ENCODE measurements around the gene STN1.

Gene STN1

DNA sequence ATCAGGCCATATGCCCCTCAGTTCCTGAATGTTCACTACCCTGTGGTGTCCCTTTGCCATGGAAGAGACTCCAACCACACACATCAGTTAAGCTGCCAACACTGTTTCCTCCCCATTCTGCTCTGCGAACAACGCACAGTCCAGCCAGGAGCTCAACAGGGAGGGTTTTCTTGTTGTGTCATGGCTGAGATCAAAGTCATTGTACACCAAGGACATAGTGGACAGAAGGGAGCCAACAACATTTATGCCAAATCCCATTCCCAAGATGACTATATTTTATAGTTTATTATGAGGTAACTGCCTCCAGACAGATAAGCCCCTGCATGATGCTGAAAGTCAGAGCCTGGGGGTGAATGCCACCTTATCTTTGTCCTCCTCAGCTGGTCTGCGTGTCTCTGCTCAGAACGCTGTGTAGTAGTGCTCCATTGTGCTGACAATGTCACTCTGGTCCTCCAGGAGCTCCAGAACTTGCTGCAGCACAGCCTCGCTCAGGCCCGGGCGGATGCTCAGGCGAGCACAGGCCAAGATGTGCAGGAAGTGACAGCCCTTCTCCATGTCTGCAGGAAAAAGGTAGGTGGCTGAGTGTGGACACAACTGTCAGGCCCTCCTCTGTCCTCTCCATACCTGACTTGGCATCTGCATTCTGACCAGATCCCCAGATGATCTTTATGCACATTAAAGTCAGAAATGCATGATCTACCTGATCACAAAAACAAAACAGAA, 35.5 kb downstream of the STN1 start:
- TF ChIP-seq, protein P1, sequence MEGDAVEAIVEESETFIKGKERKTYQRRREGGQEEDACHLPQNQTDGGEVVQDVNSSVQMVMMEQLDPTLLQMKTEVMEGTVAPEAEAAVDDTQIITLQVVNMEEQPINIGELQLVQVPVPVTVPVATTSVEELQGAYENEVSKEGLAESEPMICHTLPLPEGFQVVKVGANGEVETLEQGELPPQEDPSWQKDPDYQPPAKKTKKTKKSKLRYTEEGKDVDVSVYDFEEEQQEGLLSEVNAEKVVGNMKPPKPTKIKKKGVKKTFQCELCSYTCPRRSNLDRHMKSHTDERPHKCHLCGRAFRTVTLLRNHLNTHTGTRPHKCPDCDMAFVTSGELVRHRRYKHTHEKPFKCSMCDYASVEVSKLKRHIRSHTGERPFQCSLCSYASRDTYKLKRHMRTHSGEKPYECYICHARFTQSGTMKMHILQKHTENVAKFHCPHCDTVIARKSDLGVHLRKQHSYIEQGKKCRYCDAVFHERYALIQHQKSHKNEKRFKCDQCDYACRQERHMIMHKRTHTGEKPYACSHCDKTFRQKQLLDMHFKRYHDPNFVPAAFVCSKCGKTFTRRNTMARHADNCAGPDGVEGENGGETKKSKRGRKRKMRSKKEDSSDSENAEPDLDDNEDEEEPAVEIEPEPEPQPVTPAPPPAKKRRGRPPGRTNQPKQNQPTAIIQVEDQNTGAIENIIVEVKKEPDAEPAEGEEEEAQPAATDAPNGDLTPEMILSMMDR (IDR thresholded peaks at IDR 0.05; ENCODE audit: low read length) = no peak
- TF ChIP-seq EZH2 (IDR thresholded peaks at IDR 0.05; ENCODE audit: borderline replicate concordance, low read length) = no peak
- Histone ChIP-seq H3K4me1 (ENCODE audit: insufficient read depth, low read length, severe bottlenecking) (no peaks in the 10 kb centered on the region), H3K4me2 (ENCODE audit: low read length) (no peak overlapping the region), H3K27ac (ENCODE audit: low read depth, low read length, poor library complexity, severe bottlenecking) (no peak overlapping the region), H3K9me2 (ENCODE audit: low read depth, low read length) (no peaks in the 10 kb centered on the region), H2AFZ (ENCODE audit: low read length) (no peak overlapping the region), H3K9ac (ENCODE audit: low read length) (no peak overlapping the region), H3K79me2 (ENCODE audit: insufficient read depth, low read length) (no peaks in the 10 kb centered on the region), H4K20me1 (ENCODE audit: insufficient read depth, low read length) (no peaks in the 10 kb centered on the region), H3K27me3 (ENCODE audit: insufficient read depth, low read length) (no peaks in the 10 kb centered on the region), H3K4me3 (ENCODE audit: low read depth, low read length, poor library complexity, severe bottlenecking) (no peak overlapping the region), H3K36me3 (ENCODE audit: insufficient read depth, low read length) (peaks cover 43% of the 10 kb centered on the region), H3F3A (ENCODE audit: insufficient read depth, low read length) (no peaks in the 10 kb centered on the region), H3K9me3 (ENCODE audit: low read length) (no peaks in the 10 kb centered on the region)

DNA sequence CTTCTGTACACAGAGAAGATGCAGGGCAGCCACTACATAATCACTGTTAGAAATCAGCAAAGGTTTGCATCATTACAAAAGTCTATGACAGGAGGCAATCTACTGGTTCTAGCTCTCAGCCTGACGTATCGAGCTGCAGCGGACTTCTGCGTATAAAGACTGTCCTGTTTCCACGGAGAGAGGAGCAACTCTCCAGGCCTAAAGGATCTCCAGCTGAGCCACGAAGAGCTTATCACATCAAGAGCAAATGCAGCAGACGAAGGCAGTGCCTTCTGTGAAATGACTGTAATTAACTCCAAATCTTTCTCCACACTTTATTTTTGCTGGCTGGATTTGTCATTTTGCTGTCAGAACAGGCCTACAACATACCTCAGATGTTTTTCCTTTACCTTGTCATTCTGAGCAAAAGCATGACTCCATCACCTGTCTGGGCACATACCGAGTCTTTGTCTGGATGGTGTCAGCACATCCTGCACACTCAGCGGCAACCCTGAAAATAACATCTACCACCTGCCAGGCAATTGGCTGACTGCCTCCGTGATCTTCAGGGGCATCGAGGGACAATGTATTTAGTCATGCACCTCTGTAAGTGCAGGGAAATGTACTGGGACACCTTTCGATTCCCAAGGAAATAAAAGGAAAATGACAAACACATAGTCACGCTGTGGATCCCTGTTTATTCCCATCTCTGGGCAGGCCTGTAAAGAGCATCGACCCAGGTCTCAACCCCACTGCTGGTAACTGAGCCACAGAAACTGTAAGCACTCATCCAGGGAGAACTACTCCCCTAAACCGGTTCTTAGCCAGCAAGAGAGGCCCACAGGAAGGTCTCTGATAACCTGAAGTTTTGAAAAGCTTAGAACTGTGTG, 36.3 kb downstream of the STN1 start:
- H3K9me3 ChIP-seq (ENCODE audit: low read length) = no peaks in the 10 kb centered on the region
- TF ChIP-seq, protein P1 (IDR thresholded peaks at IDR 0.05; ENCODE audit: low read length) = no peak
- TF ChIP-seq EZH2 (IDR thresholded peaks at IDR 0.05; ENCODE audit: borderline replicate concordance, low read length) = no peak
- H3K27ac ChIP-seq (ENCODE audit: low read depth, low read length, poor library complexity, severe bottlenecking) = no peak overlapping the region
- H3K9ac ChIP-seq (ENCODE audit: low read length) = no peak overlapping the region
- no peaks in the 10 kb centered on the region for H3K9me2 ChIP-seq (ENCODE audit: low read depth, low read length)
- no peaks in the 10 kb centered on the region for H3F3A ChIP-seq (ENCODE audit: insufficient read depth, low read length)
- H4K20me1 ChIP-seq (ENCODE audit: insufficient read depth, low read length) = no peaks in the 10 kb centered on the region
- H3K27me3 ChIP-seq (ENCODE audit: insufficient read depth, low read length) = no peaks in the 10 kb centered on the region
- H3K36me3 ChIP-seq (ENCODE audit: insufficient read depth, low read length) = peaks cover 37% of the 10 kb centered on the region
- no peaks in the 10 kb centered on the region for H3K79me2 ChIP-seq (ENCODE audit: insufficient read depth, low read length)
- no peak overlapping the region for H3K4me2 ChIP-seq (ENCODE audit: low read length)
- no peak overlapping the region for H3K4me3 ChIP-seq (ENCODE audit: low read depth, low read length, poor library complexity, severe bottlenecking)
- H3K4me1 ChIP-seq (ENCODE audit: insufficient read depth, low read length, severe bottlenecking) = no peaks in the 10 kb centered on the region
- no peak overlapping the region for H2AFZ ChIP-seq (ENCODE audit: low read length)

DNA sequence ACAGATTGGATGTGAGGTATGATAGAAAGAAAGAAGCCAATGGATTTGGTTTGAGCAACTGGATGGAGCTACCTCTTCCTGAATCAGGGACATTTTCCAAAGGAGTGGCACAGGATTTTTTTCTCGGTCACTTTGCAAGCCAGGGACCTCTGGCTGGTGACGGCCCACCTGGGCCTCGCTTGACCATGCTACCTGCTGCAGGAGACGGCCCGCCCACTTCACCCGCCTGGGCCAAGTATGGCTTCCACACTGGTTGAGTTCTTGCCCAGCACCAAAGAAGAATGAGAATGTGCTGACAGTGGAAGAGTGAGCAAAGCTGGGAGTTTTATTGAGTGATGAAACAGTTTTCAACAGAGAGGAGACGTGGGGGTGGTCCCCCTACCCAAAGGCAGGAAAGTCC, 38.2 kb downstream of the STN1 start:
- no peaks in the 10 kb centered on the region for H3F3A ChIP-seq (ENCODE audit: insufficient read depth, low read length)
- H3K4me3 ChIP-seq (ENCODE audit: low read depth, low read length, poor library complexity, severe bottlenecking) = no peak overlapping the region
- no peak overlapping the region for H3K9ac ChIP-seq (ENCODE audit: low read length)
- H3K4me2 ChIP-seq (ENCODE audit: low read length) = no peak overlapping the region
- H3K36me3 ChIP-seq (ENCODE audit: insufficient read depth, low read length) = peaks cover 37% of the 10 kb centered on the region
- H3K79me2 ChIP-seq (ENCODE audit: insufficient read depth, low read length) = no peaks in the 10 kb centered on the region
- no peak overlapping the region for H2AFZ ChIP-seq (ENCODE audit: low read length)
- H3K27me3 ChIP-seq (ENCODE audit: insufficient read depth, low read length) = no peaks in the 10 kb centered on the region
- H3K9me2 ChIP-seq (ENCODE audit: low read depth, low read length) = no peaks in the 10 kb centered on the region
- no peak overlapping the region for H3K27ac ChIP-seq (ENCODE audit: low read depth, low read length, poor library complexity, severe bottlenecking)
- no peaks in the 10 kb centered on the region for H3K4me1 ChIP-seq (ENCODE audit: insufficient read depth, low read length, severe bottlenecking)
- no peaks in the 10 kb centered on the region for H4K20me1 ChIP-seq (ENCODE audit: insufficient read depth, low read length)
- TF ChIP-seq, protein P1 (IDR thresholded peaks at IDR 0.05; ENCODE audit: low read length) = no peak
- TF ChIP-seq EZH2 (IDR thresholded peaks at IDR 0.05; ENCODE audit: borderline replicate concordance, low read length) = no peak
- H3K9me3 ChIP-seq (ENCODE audit: low read length) = no peaks in the 10 kb centered on the region

Data from OCI-LY1 (cell line).